Chondrocyte (in vitro differentiated cells): ENCODE data around the gene RANBP10. TPM values are rescaled to one million over a fixed set of nuclear protein-coding genes. Genes with fewer than 3 reads are reported as not detected.
A peak's percentile ranks its signal among the peaks of the same experiment; 100 is the strongest.
"Not testable (repeated sequence)": the region's sequence is repeated elsewhere in the genome, so short reads cannot be mapped to it uniquely, and the experiment has no call there.

ENCODE experiments used
- DNase-seq: peaks from one replicate; pipeline ENCODE4 v3.0.0; 2021; ENCODE audit warnings: mixed read lengths, low spot score
- H3K27ac Mint-ChIP-seq: one replicate; pipeline ENCODE4 v1.8.0; 2021; ENCODE audit warnings: mild to moderate bottlenecking, moderate library complexity, mixed read lengths; ENCODE audit not compliant: unreplicated experiment
- H3K27me3 Mint-ChIP-seq: 2 replicates; pipeline ENCODE4 v1.8.0; 2021; ENCODE audit warnings: low read depth, mixed read lengths
- H3K36me3 Mint-ChIP-seq: 2 replicates; pipeline ENCODE4 v1.8.0; 2021; ENCODE audit warnings: low read depth, mixed read lengths
- H3K4me1 Mint-ChIP-seq: 2 replicates; pipeline ENCODE4 v1.8.0; 2021; ENCODE audit warnings: low read depth, mild to moderate bottlenecking, mixed read lengths
- H3K4me3 Mint-ChIP-seq: one replicate; pipeline ENCODE4 v1.8.0; 2021; ENCODE audit warnings: mild to moderate bottlenecking, moderate library complexity, mixed read lengths; ENCODE audit not compliant: unreplicated experiment
- H3K9me3 Mint-ChIP-seq: 2 replicates; pipeline ENCODE4 v1.8.0; 2021; ENCODE audit warnings: low read depth, mixed read lengths
- total RNA-seq: library from RNA; stranded (reverse); gene quantifications from 3 replicates; pipeline ENCODE4 v1.2.1, GENCODE V29; 2021
- TF ChIP-seq, protein P1 (sequence below): fragments of 200-600 bp; sonication (generic); IDR thresholded peaks from 2 replicates; pipeline ENCODE4 v1.5.0; 2021; ENCODE audit warnings: antibody characterized with exemption, mild to moderate bottlenecking, moderate library complexity

Gene RANBP10
- total RNA-seq, 1 donor from 2014 or later = 14.4 TPM

GRCh38 chr16:67842509-67843342 lies 36.4 kb upstream of the RANBP10 start:
- peaks cover 1% of the 10 kb centered on the region for H3K36me3 Mint-ChIP-seq
- DNase-seq = no peak
- H3K27me3 Mint-ChIP-seq = no peaks in the 10 kb centered on the region
- H3K4me1 Mint-ChIP-seq = peaks cover 41% of the 10 kb centered on the region
- H3K9me3 Mint-ChIP-seq = no peaks in the 10 kb centered on the region
- H3K27ac Mint-ChIP-seq = peak overlapping the region; percentile 92
- peak overlapping the region; percentile 91 for H3K4me3 Mint-ChIP-seq
- TF ChIP-seq, protein P1, sequence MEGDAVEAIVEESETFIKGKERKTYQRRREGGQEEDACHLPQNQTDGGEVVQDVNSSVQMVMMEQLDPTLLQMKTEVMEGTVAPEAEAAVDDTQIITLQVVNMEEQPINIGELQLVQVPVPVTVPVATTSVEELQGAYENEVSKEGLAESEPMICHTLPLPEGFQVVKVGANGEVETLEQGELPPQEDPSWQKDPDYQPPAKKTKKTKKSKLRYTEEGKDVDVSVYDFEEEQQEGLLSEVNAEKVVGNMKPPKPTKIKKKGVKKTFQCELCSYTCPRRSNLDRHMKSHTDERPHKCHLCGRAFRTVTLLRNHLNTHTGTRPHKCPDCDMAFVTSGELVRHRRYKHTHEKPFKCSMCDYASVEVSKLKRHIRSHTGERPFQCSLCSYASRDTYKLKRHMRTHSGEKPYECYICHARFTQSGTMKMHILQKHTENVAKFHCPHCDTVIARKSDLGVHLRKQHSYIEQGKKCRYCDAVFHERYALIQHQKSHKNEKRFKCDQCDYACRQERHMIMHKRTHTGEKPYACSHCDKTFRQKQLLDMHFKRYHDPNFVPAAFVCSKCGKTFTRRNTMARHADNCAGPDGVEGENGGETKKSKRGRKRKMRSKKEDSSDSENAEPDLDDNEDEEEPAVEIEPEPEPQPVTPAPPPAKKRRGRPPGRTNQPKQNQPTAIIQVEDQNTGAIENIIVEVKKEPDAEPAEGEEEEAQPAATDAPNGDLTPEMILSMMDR = peak; percentile 71

- Mint-ChIP-seq H3K4me1 (peaks cover 38% of the 10 kb centered on the region), H3K9me3 (no peaks in the 10 kb centered on the region), H3K36me3 (peaks cover 2% of the 10 kb centered on the region), H3K27me3 (no peaks in the 10 kb centered on the region), H3K27ac (peak within 1 kb of the TSS; percentile 97), H3K4me3 (peak within 1 kb of the TSS; percentile 91)
- peak; percentile 96 for DNase-seq
- TF ChIP-seq, protein P1 = peak; percentile 85
Measured at GRCh38 chr16:67841816-67842508, 35.6 kb upstream of the RANBP10 start, which contains the start of gene THAP11. Gene THAP11, plus strand, starts transcription at chr16:67842320. Its CDS starts 235 bp downstream, at chr16:67842555.

DNA sequence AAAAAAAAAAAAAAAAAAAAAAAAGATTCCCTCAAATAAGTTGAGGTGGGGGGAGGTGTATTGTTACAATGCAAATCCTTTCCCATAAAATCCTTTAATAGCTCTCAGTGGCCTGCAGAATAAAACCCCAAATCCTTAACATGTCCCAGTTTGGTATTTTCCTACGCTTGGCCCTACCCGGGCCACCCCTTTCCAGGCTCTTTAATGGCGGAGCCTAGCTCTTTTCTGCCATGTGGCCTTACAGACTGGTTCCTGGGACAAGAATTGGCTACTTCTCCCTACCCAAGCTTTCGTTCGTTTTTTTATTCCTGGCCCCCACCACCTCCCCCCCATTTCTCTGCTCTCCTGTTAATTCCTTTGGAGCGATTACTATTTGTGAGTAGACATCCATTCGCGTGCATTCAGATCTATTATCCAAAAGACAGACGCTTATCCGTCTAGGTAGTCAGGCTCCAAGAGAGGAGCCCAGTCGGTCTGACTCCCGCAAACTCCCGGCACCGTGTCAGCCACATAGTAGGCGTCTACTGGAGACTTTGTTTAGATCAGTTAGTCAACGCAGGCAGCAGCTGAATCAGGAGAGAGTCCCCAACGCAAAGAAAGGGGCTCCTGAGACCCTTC lies 34.9 kb upstream of the RANBP10 start:
- no peaks in the 10 kb centered on the region for H3K27me3 Mint-ChIP-seq
- H3K4me3 Mint-ChIP-seq = peak overlapping the region; percentile 89
- H3K4me1 Mint-ChIP-seq = peaks cover 38% of the 10 kb centered on the region
- H3K9me3 Mint-ChIP-seq = no peaks in the 10 kb centered on the region
- H3K36me3 Mint-ChIP-seq = peaks cover 2% of the 10 kb centered on the region
- H3K27ac Mint-ChIP-seq = peak overlapping the region; percentile 97
- DNase-seq = no peak
- TF ChIP-seq, protein P1 = no peak

GRCh38 chr16:67837811-67838210 lies 31.5 kb upstream of the RANBP10 start:
- TF ChIP-seq, protein P1 = no peak
- H3K9me3 Mint-ChIP-seq = no peaks in the 10 kb centered on the region
- no peak overlapping the region for H3K27ac Mint-ChIP-seq
- peaks cover 14% of the 10 kb centered on the region for H3K4me1 Mint-ChIP-seq
- H3K27me3 Mint-ChIP-seq = no peaks in the 10 kb centered on the region
- H3K4me3 Mint-ChIP-seq = no peak overlapping the region
- peaks cover 2% of the 10 kb centered on the region for H3K36me3 Mint-ChIP-seq
- DNase-seq = no peak

- not testable (repeated sequence) for H3K9me3 Mint-ChIP-seq, H3K27ac Mint-ChIP-seq, H3K36me3 Mint-ChIP-seq, H3K4me3 Mint-ChIP-seq, H3K27me3 Mint-ChIP-seq, DNase-seq
- H3K4me1 Mint-ChIP-seq = peaks cover 20% of the 10 kb centered on the region
Measured at GRCh38 chr16:67837190-67837589, 30.8 kb upstream of the RANBP10 start.
